Measurements from ENCODE around the gene HEBP2. TPM values are rescaled to one million over a fixed set of nuclear protein-coding genes. Genes with fewer than 3 reads are reported as not detected.

HEBP2 gene
- total RNA-seq, 2 experiments from 2014 or later, result 48.5 to 50.8 TPM

- peaks cover 2% of the 10 kb centered on the region for H3K27me3 Mint-ChIP-seq (ENCODE audit: low read depth)
Measured at GRCh38 chr6:138429761-138430160, 25.7 kb downstream of the HEBP2 start.

GRCh38 chr6:138430361-138431145 is 26.5 kb downstream of the HEBP2 start:
- Mint-ChIP-seq H3K4me1 (ENCODE audit: low read depth) (no peaks in the 10 kb centered on the region), H3K9me3 (no peaks in the 10 kb centered on the region), H3K27me3 (ENCODE audit: low read depth) (peaks cover 2% of the 10 kb centered on the region), H3K36me3 (ENCODE audit: low read depth) (no peaks in the 10 kb centered on the region), H3K4me3 (no peak overlapping the region), H3K27ac (no peak overlapping the region)
- no peak for DNase-seq
- CTCF ChIA-PET, result interaction anchor here (0.7 to 7.1 kb wide), 12 partner anchors 10 to 759 kb away, joined by 3 to 55 read pairs (median 3); no protein-coding TSS in a partner anchor
- intact Hi-C loops (cut with micrococcal nuclease), result no loop called here

More at GRCh38 chr6:138429761-138430160, 25.7 kb downstream of the HEBP2 start:
- CTCF ChIA-PET, result interaction anchor here (0.6 to 7.1 kb wide), 16 partner anchors 11 to 760 kb away, joined by 3 to 55 read pairs (median 3); no protein-coding TSS in a partner anchor
- H3K4me3 Mint-ChIP-seq, result no peak overlapping the region
- DNase-seq, result no peak
- no peaks in the 10 kb centered on the region for H3K9me3 Mint-ChIP-seq
- no peak overlapping the region for H3K27ac Mint-ChIP-seq
- H3K36me3 Mint-ChIP-seq (ENCODE audit: low read depth), result no peaks in the 10 kb centered on the region
- H3K4me1 Mint-ChIP-seq (ENCODE audit: low read depth), result no peaks in the 10 kb centered on the region
- intact Hi-C loops (cut with micrococcal nuclease), result loop anchor here (1.0 to 2.0 kb wide), 5 partner anchors 80 to 337 kb away; no protein-coding TSS in a partner anchor

- Mint-ChIP-seq H3K4me3 (no peak overlapping the region), H3K4me1 (ENCODE audit: low read depth) (no peaks in the 10 kb centered on the region), H3K27ac (no peak overlapping the region), H3K9me3 (no peaks in the 10 kb centered on the region), H3K36me3 (ENCODE audit: low read depth) (no peaks in the 10 kb centered on the region), H3K27me3 (ENCODE audit: low read depth) (peaks cover 2% of the 10 kb centered on the region)
- intact Hi-C loops (cut with micrococcal nuclease), result no loop called here
- CTCF ChIA-PET, result interaction anchor here (1.3 to 7.1 kb wide), 3 partner anchors 71 to 87 kb away, joined by 3 to 55 read pairs (median 33); no protein-coding TSS in a partner anchor
- DNase-seq, result no peak
Measured at GRCh38 chr6:138431256-138432062, 27.4 kb downstream of the HEBP2 start.

GRCh38 chr6:138432063-138432356 is 28.0 kb downstream of the HEBP2 start:
- DNase-seq, result no peak
- H3K36me3 Mint-ChIP-seq (ENCODE audit: low read depth), result no peaks in the 10 kb centered on the region
- intact Hi-C loops (cut with micrococcal nuclease), result no loop called here
- H3K27ac Mint-ChIP-seq, result no peak overlapping the region
- CTCF ChIA-PET, result no interaction called here
- H3K4me3 Mint-ChIP-seq, result no peak overlapping the region
- H3K9me3 Mint-ChIP-seq, result no peaks in the 10 kb centered on the region
- H3K27me3 Mint-ChIP-seq (ENCODE audit: low read depth), result peaks cover 2% of the 10 kb centered on the region
- no peaks in the 10 kb centered on the region for H3K4me1 Mint-ChIP-seq (ENCODE audit: low read depth)

- no peaks in the 10 kb centered on the region for H3K9me3 Mint-ChIP-seq
- CTCF ChIA-PET, result interaction anchor here (0.6 kb wide), 1 partner anchor 247 kb away, joined by 5 read pairs; no protein-coding TSS in a partner anchor
Measured at GRCh38 chr6:138434096-138434495, 30.1 kb downstream of the HEBP2 start.

GRCh38 chr6:138434925-138435324 is 30.9 kb downstream of the HEBP2 start:
- H3K36me3 Mint-ChIP-seq (ENCODE audit: low read depth), result no peaks in the 10 kb centered on the region
- CTCF ChIA-PET, result interaction anchor here (0.6 to 2.3 kb wide), 3 partner anchors 74 to 1216 kb away, joined by 3 to 12 read pairs (median 5); partner anchors contain the start of gene IFNGR1
- no peaks in the 10 kb centered on the region for H3K4me1 Mint-ChIP-seq (ENCODE audit: low read depth)
- no peak overlapping the region for H3K27ac Mint-ChIP-seq
- intact Hi-C loops (cut with micrococcal nuclease), result no loop called here
- no peaks in the 10 kb centered on the region for H3K9me3 Mint-ChIP-seq
- no peak for DNase-seq
- H3K27me3 Mint-ChIP-seq (ENCODE audit: low read depth), result peaks cover 2% of the 10 kb centered on the region
- no peak overlapping the region for H3K4me3 Mint-ChIP-seq

More at GRCh38 chr6:138434096-138434495, 30.1 kb downstream of the HEBP2 start:
- H3K4me1 Mint-ChIP-seq (ENCODE audit: low read depth), result no peaks in the 10 kb centered on the region
- H3K36me3 Mint-ChIP-seq (ENCODE audit: low read depth), result no peaks in the 10 kb centered on the region
- no peak overlapping the region for H3K4me3 Mint-ChIP-seq
- DNase-seq, result no peak
- no peak overlapping the region for H3K27ac Mint-ChIP-seq
- H3K27me3 Mint-ChIP-seq (ENCODE audit: low read depth), result peaks cover 2% of the 10 kb centered on the region
- intact Hi-C loops (cut with micrococcal nuclease), result no loop called here

GRCh38 chr6:138439546-138439945 is 35.5 kb downstream of the HEBP2 start:
- no peaks in the 10 kb centered on the region for H3K9me3 Mint-ChIP-seq
- no peak for DNase-seq
- no peaks in the 10 kb centered on the region for H3K27me3 Mint-ChIP-seq (ENCODE audit: low read depth)
- no peak overlapping the region for H3K27ac Mint-ChIP-seq
- H3K4me1 Mint-ChIP-seq (ENCODE audit: low read depth), result no peaks in the 10 kb centered on the region
- no peak overlapping the region for H3K4me3 Mint-ChIP-seq
- intact Hi-C loops (cut with micrococcal nuclease), result no loop called here
- H3K36me3 Mint-ChIP-seq (ENCODE audit: low read depth), result no peaks in the 10 kb centered on the region
- CTCF ChIA-PET, result no interaction called here

- Mint-ChIP-seq H3K4me1 (ENCODE audit: low read depth) (no peaks in the 10 kb centered on the region), H3K9me3 (no peaks in the 10 kb centered on the region), H3K27ac (no peak overlapping the region), H3K36me3 (ENCODE audit: low read depth) (no peaks in the 10 kb centered on the region), H3K27me3 (ENCODE audit: low read depth) (no peaks in the 10 kb centered on the region), H3K4me3 (no peak overlapping the region)
- intact Hi-C loops (cut with micrococcal nuclease), result no loop called here
- CTCF ChIA-PET, result interaction anchor here (1.0 kb wide), 1 partner anchor 11 kb away, joined by 3 read pairs; no protein-coding TSS in a partner anchor
- no peak for DNase-seq
Measured at GRCh38 chr6:138440296-138440695, 36.3 kb downstream of the HEBP2 start.

- no peaks in the 10 kb centered on the region for H3K4me1 Mint-ChIP-seq (ENCODE audit: low read depth)
- no peak overlapping the region for H3K27ac Mint-ChIP-seq
- intact Hi-C loops (cut with micrococcal nuclease), result no loop called here
- H3K36me3 Mint-ChIP-seq (ENCODE audit: low read depth), result no peaks in the 10 kb centered on the region
- CTCF ChIA-PET, result interaction anchor here (1.0 kb wide), 1 partner anchor 11 kb away, joined by 3 read pairs; no protein-coding TSS in a partner anchor
- no peak for DNase-seq
- H3K4me3 Mint-ChIP-seq, result no peak overlapping the region
- H3K9me3 Mint-ChIP-seq, result no peaks in the 10 kb centered on the region
- H3K27me3 Mint-ChIP-seq (ENCODE audit: low read depth), result no peaks in the 10 kb centered on the region
Measured at GRCh38 chr6:138440758-138441357, 36.8 kb downstream of the HEBP2 start.

GRCh38 chr6:138441965-138442364 is 37.9 kb downstream of the HEBP2 start:
- H3K4me1 Mint-ChIP-seq (ENCODE audit: low read depth), result no peaks in the 10 kb centered on the region
- no peak overlapping the region for H3K27ac Mint-ChIP-seq
- CTCF ChIA-PET, result interaction anchor here (1.2 kb wide), 1 partner anchor 12 kb away, joined by 4 read pairs; no protein-coding TSS in a partner anchor
- H3K4me3 Mint-ChIP-seq, result no peak overlapping the region
- no peaks in the 10 kb centered on the region for H3K27me3 Mint-ChIP-seq (ENCODE audit: low read depth)
- DNase-seq, result no peak
- intact Hi-C loops (cut with micrococcal nuclease), result no loop called here
- no peaks in the 10 kb centered on the region for H3K9me3 Mint-ChIP-seq
- H3K36me3 Mint-ChIP-seq (ENCODE audit: low read depth), result no peaks in the 10 kb centered on the region

GRCh38 chr6:138442663-138443062 is 38.6 kb downstream of the HEBP2 start:
- CTCF ChIA-PET, result interaction anchor here (1.2 kb wide), 1 partner anchor 13 kb away, joined by 4 read pairs; no protein-coding TSS in a partner anchor
- Mint-ChIP-seq H3K36me3 (ENCODE audit: low read depth) (no peaks in the 10 kb centered on the region), H3K27ac (no peak overlapping the region), H3K27me3 (ENCODE audit: low read depth) (no peaks in the 10 kb centered on the region), H3K4me1 (ENCODE audit: low read depth) (no peaks in the 10 kb centered on the region), H3K9me3 (no peaks in the 10 kb centered on the region), H3K4me3 (no peak overlapping the region)
- DNase-seq, result no peak
- intact Hi-C loops (cut with micrococcal nuclease), result no loop called here

GRCh38 chr6:138443979-138444378 is 40.0 kb downstream of the HEBP2 start:
- H3K4me3 Mint-ChIP-seq, result no peak overlapping the region
- H3K9me3 Mint-ChIP-seq, result no peaks in the 10 kb centered on the region
- no peaks in the 10 kb centered on the region for H3K4me1 Mint-ChIP-seq (ENCODE audit: low read depth)
- CTCF ChIA-PET, result interaction anchor here (0.6 to 1.0 kb wide), 3 partner anchors 12 to 52 kb away, joined by 3 to 4 read pairs (median 3); no protein-coding TSS in a partner anchor
- H3K27me3 Mint-ChIP-seq (ENCODE audit: low read depth), result no peaks in the 10 kb centered on the region
- H3K36me3 Mint-ChIP-seq (ENCODE audit: low read depth), result no peaks in the 10 kb centered on the region
- no peak overlapping the region for H3K27ac Mint-ChIP-seq
- intact Hi-C loops (cut with micrococcal nuclease), result no loop called here
- no peak for DNase-seq

All from activated naive CD4-positive, alpha-beta T cell treated with anti-CD3 and anti-CD28 coated beads for 36 hours (primary cell).